Stomach (tissue), 9 donors: Measurements from ENCODE around the gene HJURP. TPM values are rescaled to one million over a fixed set of nuclear protein-coding genes. Genes with fewer than 3 reads are reported as not detected.

Experiments
- DNase-seq, 2 donors: peaks; one replicate each; pipeline versions ENCODE4 v3.0.0 to v3.0.0-alpha.2; 2013 to 2019
- H3K27ac ChIP-seq, 5 donors: fragments of 200-600 bp in 4 of 5; sonication (generic) in 4 of 5; one replicate each; pipeline ENCODE4 v1.5.1; 2013 to 2019; ENCODE audit warnings: mild to moderate bottlenecking in 1 of 5, moderate library complexity in 1 of 5
- H3K27me3 ChIP-seq, 3 donors: fragments of 200-600 bp; sonication (generic); one replicate each; pipeline ENCODE4 v1.5.1; 2017 to 2019; ENCODE audit warnings: mixed run types in 1 of 3
- H3K36me3 ChIP-seq, 4 donors: fragments of 200-600 bp; sonication (generic); 1 replicate in 3 of 4; 2 replicates in 1 of 4; pipeline ENCODE4 v1.5.1; 2016 to 2019
- H3K4me1 ChIP-seq, 4 donors: fragments of 200-600 bp; sonication (generic); one replicate each; pipeline ENCODE4 v1.5.1; 2016 to 2019
- H3K4me3 ChIP-seq, 4 donors: fragments of 200-600 bp; sonication (generic) in 3 of 4; one replicate each; pipeline ENCODE4 v1.5.1; 2016 to 2019; ENCODE audit warnings: mild to moderate bottlenecking in 1 of 4
- H3K9me3 ChIP-seq, 4 donors: fragments of 200-600 bp; sonication (generic); one replicate each; pipeline ENCODE4 v1.5.1; 2016 to 2019
- CTCF ChIP-seq, 7 experiments: fragments of 450-650 bp in 4 of 7; fragments of 200-600 bp in 3 of 7; sonication (generic) in 3 of 7; IDR thresholded peaks; one replicate each; pipeline ENCODE4 v1.5.1; 2016 to 2019; ENCODE audit warnings: antibody characterized with exemption in 7 of 7, control low read depth in 2 of 7, mild to moderate bottlenecking in 1 of 7
- EP300 ChIP-seq: sonication (generic); formaldehyde crosslinking; IDR thresholded peaks from one replicate; pipeline ENCODE4 v1.6.1; 2017; ENCODE audit warnings: antibody characterized with exemption
- POLR2A ChIP-seq, 4 donors: fragments of 450-650 bp; IDR thresholded peaks; one replicate each; pipeline ENCODE4 v1.6.1; 2016; ENCODE audit warnings: antibody characterized with exemption in 4 of 4, control low read depth in 2 of 4, mild to moderate bottlenecking in 1 of 4, moderate library complexity in 1 of 4
- POLR2AphosphoS5 ChIP-seq, 3 donors: sonication (generic); formaldehyde crosslinking; IDR thresholded peaks; one replicate each; pipeline ENCODE4 v1.6.1; 2016; ENCODE audit warnings: antibody characterized with exemption in 3 of 3
- WGBS, 5 donors: extraction: QIAGEN DNeasy Blood & Tissue Kit in 3 of 5; methylation state at CpG; one replicate each; pipeline versions ENCODE4 v1.1.5 to v1.1.7; 2013 to 2018; 5-methylcytosine and 5-hydroxymethylcytosine counted together
- intact Hi-C: fragments of 100-400 bp; cut with DNase I; formaldehyde crosslinking; loops from one replicate; pipeline ENCODE4 v1.15.1; 2023; ENCODE audit warnings: low total_unique reads
- polyA plus RNA-seq, 3 donors: library from polyadenylated mRNA; stranded (reverse); fragments of 200-250 nt; gene quantifications; one replicate each; pipeline ENCODE4 v1.2.3, GENCODE V29; 2013
- total RNA-seq, 5 donors: library from RNA; depleted of rRNA; stranded (reverse); fragments of >200 nt; gene quantifications; one replicate each; pipeline versions ENCODE4 v1.1.0 to v1.2.3, GENCODE V29; 2014 to 2016
- donor health status: healthy with polysubstance abuse.
- donor health status: Bipolar disorder and iron deficiency.
- donor health status: healthy.

HJURP gene
- total and polyA plus RNA-seq, 8 donors = 1.2 to 28.3 (median 3.0) TPM

DNA sequence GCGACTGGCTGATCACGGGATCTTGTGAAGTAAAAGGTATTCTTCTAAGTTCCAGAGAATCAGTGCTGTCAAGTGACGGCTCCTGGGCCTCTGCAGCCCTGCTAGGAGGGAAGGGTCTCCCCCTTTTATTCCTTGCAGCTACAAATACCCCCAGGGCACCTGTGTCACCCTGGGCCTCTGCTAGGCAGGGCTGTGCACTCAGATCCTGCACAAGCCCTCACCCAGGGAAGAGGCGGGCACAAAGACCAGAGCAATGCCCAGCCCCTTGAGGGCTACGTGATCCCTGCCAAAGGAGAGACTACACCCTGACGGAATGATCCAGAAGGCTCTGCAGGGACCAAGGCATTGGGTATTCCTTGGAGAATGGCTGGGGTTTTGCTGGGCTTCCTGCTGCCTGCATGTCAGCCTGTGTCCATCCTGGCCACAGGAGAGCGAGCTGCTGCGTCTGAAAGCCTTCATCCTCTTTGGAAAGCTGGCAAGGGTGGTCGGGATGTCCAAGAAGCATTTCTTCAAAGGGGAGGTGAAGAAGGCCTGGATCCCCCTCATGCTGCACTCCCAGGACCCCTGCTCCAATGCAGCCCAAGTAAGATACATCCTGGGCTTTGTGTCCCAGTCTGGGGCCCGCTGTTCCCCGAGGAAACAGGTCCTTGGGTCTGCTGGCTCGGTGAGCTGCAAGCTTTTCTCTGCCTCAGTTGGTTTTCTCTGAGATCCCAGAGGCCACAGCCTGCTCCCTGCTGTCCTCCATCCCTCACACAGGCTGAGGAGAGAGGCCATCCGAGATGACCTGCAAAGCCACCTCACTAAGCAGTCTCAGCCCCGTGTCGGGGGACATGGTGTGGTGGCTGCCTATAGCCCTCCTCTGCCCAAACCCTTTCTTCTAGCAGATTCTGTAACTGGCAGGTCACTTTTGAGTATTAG lies 24.9 kb downstream of the HJURP start:
- Histone ChIP-seq H3K9me3 (peaks cover 0 to 8% (median 0%) of the 10 kb centered on the region in 4 donors), H3K27me3 (peaks cover 0 to 6% (median 0%) of the 10 kb centered on the region in 3 donors), H3K27ac (no peak overlapping the region), H3K4me1 (peaks cover 0 to 6% (median 2%) of the 10 kb centered on the region in 4 donors), H3K36me3 (no peaks in the 10 kb centered on the region), H3K4me3 (no peak overlapping the region)
- peak in 1 of 2 donors; percentile 15 for DNase-seq
- WGBS, 5 donors = 80 to 89% (median 88%) methylated on average over 15 of the region's 15 CpGs
- intact Hi-C loops = no loop called here
- no peak for TF ChIP-seq POLR2A (IDR thresholded peaks at IDR 0.05)

DNA sequence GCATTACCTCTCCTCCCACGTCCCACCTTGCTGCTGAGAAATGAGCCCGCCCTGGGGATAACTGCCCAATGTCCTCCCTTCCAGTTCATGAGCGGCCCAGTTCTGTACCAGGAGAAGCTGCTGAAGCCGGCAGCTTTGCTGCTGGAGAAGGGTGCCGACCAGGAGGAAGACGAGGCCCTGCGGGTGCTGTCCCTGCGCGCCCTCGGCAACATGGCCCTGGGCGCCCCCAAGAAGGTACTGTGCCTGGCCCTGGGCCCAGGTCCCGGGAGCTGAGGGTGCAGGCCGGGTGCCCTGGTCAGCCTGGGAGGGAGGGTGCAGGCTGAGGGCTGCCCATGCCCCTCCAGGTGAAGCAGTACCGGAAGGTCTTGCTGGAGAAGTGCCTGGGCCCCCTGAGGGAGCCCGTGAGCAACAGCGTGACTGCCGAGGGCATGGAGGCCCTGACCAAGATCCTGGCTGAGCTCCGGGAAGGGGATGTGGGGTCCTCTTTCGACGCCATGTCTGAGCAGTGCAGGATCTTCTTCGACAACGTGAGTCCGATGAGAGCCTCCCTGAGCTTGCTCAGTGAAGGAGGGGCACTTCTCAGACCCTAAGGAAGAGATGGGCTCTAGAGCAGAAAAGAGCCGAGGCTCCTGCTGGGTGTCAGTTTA lies 25.7 kb downstream of the HJURP start:
- peak in 1 of 2 donors; percentile 16 for DNase-seq
- WGBS, 5 donors = 74 to 88% (median 83%) methylated on average over 11 to 24 of the region's 24 CpGs
- Histone ChIP-seq H3K4me3 (no peak overlapping the region), H3K4me1 (peaks cover 0 to 6% (median 2%) of the 10 kb centered on the region in 4 donors), H3K27me3 (peaks cover 0 to 6% (median 0%) of the 10 kb centered on the region in 3 donors), H3K9me3 (peaks cover 0 to 8% (median 0%) of the 10 kb centered on the region in 4 donors), H3K27ac (no peak overlapping the region), H3K36me3 (no peaks in the 10 kb centered on the region)
- intact Hi-C loops = no loop called here
- TF ChIP-seq CTCF (IDR thresholded peaks at IDR 0.05) (no peak), EP300 (no peak), POLR2A (IDR thresholded peaks at IDR 0.05) (no peak), POLR2AphosphoS5 (IDR thresholded peaks at IDR 0.05) (no peak)

DNA sequence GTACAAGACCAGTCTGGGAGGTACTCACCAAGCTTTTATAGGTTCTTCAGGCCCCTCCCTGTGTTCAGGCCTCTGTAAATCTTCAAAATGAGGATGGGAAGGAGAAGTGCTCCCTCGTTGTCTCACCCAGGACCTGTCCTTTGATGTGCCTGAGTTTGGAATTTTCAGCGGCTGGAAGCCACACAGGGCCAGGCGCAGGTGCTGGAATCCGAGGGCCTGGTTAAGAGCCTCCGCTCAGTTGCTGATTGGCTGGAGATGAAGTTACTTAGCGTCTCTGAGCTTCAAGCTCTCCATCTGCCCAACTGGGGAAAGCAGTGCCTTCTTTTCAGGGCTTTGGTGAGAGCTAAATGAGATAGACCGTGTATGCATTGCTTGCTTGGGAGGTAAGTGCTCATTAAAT lies 30.0 kb downstream of the HJURP start:
- intact Hi-C loops = no loop called here
- H3K27me3 ChIP-seq = peaks cover 0 to 6% (median 0%) of the 10 kb centered on the region in 3 donors
- peaks cover 0 to 8% (median 0%) of the 10 kb centered on the region in 4 donors for H3K9me3 ChIP-seq
- no peak overlapping the region for H3K27ac ChIP-seq
- TF ChIP-seq POLR2AphosphoS5 (IDR thresholded peaks at IDR 0.05) = no peak
- no peak for TF ChIP-seq EP300
- TF ChIP-seq POLR2A (IDR thresholded peaks at IDR 0.05) = no peak
- no peak for TF ChIP-seq CTCF (IDR thresholded peaks at IDR 0.05)
- H3K4me1 ChIP-seq = no peaks in the 10 kb centered on the region
- H3K4me3 ChIP-seq = no peak overlapping the region
- no peak for DNase-seq
- 73 to 80% (median 78%) methylated on average over 7 of the region's 7 CpGs for WGBS, 5 donors
- H3K36me3 ChIP-seq = no peaks in the 10 kb centered on the region

- intact Hi-C loops = no loop called here
Observed at GRCh38 chr2:233823731-233824121, 30.6 kb downstream of the HJURP start.

More at GRCh38 chr2:233823731-233824121, 30.6 kb downstream of the HJURP start:
- WGBS, 5 donors = 89 to 95% (median 89%) methylated on average over 5 to 8 of the region's 8 CpGs
- Histone ChIP-seq H3K4me3 (no peak overlapping the region), H3K27me3 (peaks cover 0 to 4% (median 0%) of the 10 kb centered on the region in 3 donors), H3K36me3 (no peaks in the 10 kb centered on the region), H3K27ac (no peak overlapping the region), H3K9me3 (peaks cover 0 to 8% (median 0%) of the 10 kb centered on the region in 4 donors), H3K4me1 (no peaks in the 10 kb centered on the region)
- TF ChIP-seq POLR2A (IDR thresholded peaks at IDR 0.05) (no peak), EP300 (no peak), POLR2AphosphoS5 (IDR thresholded peaks at IDR 0.05) (no peak), CTCF (IDR thresholded peaks at IDR 0.05) (no peak)
- DNase-seq = no peak
